Measurements from ENCODE around the gene GRWD1.

The GRWD1 gene

GRCh38 chr19:48493718-48494401 lies 48.1 kb downstream of the GRWD1 start:
- Histone ChIP-seq H3K9me3 (ENCODE audit: control insufficient read depth, low read length) (no peaks in the 10 kb centered on the region), H3K4me3 (ENCODE audit: low read length) (peak overlapping the region; percentile 77), H3K36me3 (ENCODE audit: control insufficient read depth, insufficient read depth, low read length, severe bottlenecking) (no peaks in the 10 kb centered on the region), H3K27me3 (replicated peaks; ENCODE audit: control insufficient read depth, insufficient read depth, low read length) (peaks cover 5% of the 10 kb centered on the region), H3K9ac (ENCODE audit: low read length) (peak overlapping the region; percentile 78), H3K4me1 (ENCODE audit: control insufficient read depth, insufficient read depth, low read length) (peaks cover 3% of the 10 kb centered on the region)
- DNase-seq (ENCODE audit: low read depth), result no peak

- DNase-seq (ENCODE audit: low read depth), result no peak
- Histone ChIP-seq H3K4me1 (ENCODE audit: control insufficient read depth, insufficient read depth, low read length) (peaks cover 3% of the 10 kb centered on the region), H3K9me3 (ENCODE audit: control insufficient read depth, low read length) (no peaks in the 10 kb centered on the region), H3K4me3 (ENCODE audit: low read length) (no peak overlapping the region), H3K9ac (ENCODE audit: low read length) (no peak overlapping the region), H3K27me3 (replicated peaks; ENCODE audit: control insufficient read depth, insufficient read depth, low read length) (peaks cover 12% of the 10 kb centered on the region), H3K36me3 (ENCODE audit: control insufficient read depth, insufficient read depth, low read length, severe bottlenecking) (no peaks in the 10 kb centered on the region)
Measured at GRCh38 chr19:48495396-48495795, 49.6 kb downstream of the GRWD1 start.

GRCh38 chr19:48496959-48497727 lies 51.4 kb downstream of the GRWD1 start:
- no peaks in the 10 kb centered on the region for H3K9me3 ChIP-seq (ENCODE audit: control insufficient read depth, low read length)

GRCh38 chr19:48497728-48498594 lies 52.2 kb downstream of the GRWD1 start:
- H3K4me1 ChIP-seq (ENCODE audit: control insufficient read depth, insufficient read depth, low read length), result peaks cover 3% of the 10 kb centered on the region
- H3K27me3 ChIP-seq (replicated peaks; ENCODE audit: control insufficient read depth, insufficient read depth, low read length), result peaks cover 29% of the 10 kb centered on the region
- no peak for DNase-seq (ENCODE audit: low read depth)
- H3K4me3 ChIP-seq (ENCODE audit: low read length), result no peak overlapping the region
- no peak overlapping the region for H3K9ac ChIP-seq (ENCODE audit: low read length)
- H3K9me3 ChIP-seq (ENCODE audit: control insufficient read depth, low read length), result no peaks in the 10 kb centered on the region
- H3K36me3 ChIP-seq (ENCODE audit: control insufficient read depth, insufficient read depth, low read length, severe bottlenecking), result no peaks in the 10 kb centered on the region

More at GRCh38 chr19:48496959-48497727, 51.4 kb downstream of the GRWD1 start:
- DNase-seq (ENCODE audit: low read depth), result no peak
- H3K27me3 ChIP-seq (replicated peaks; ENCODE audit: control insufficient read depth, insufficient read depth, low read length), result peaks cover 25% of the 10 kb centered on the region
- no peaks in the 10 kb centered on the region for H3K36me3 ChIP-seq (ENCODE audit: control insufficient read depth, insufficient read depth, low read length, severe bottlenecking)
- no peak overlapping the region for H3K4me3 ChIP-seq (ENCODE audit: low read length)
- H3K4me1 ChIP-seq (ENCODE audit: control insufficient read depth, insufficient read depth, low read length), result peaks cover 3% of the 10 kb centered on the region
- H3K9ac ChIP-seq (ENCODE audit: low read length), result no peak overlapping the region

- H3K27me3 ChIP-seq (replicated peaks; ENCODE audit: control insufficient read depth, insufficient read depth, low read length), result peaks cover 29% of the 10 kb centered on the region
- no peak overlapping the region for H3K9ac ChIP-seq (ENCODE audit: low read length)
- H3K4me1 ChIP-seq (ENCODE audit: control insufficient read depth, insufficient read depth, low read length), result peaks cover 3% of the 10 kb centered on the region
- no peaks in the 10 kb centered on the region for H3K36me3 ChIP-seq (ENCODE audit: control insufficient read depth, insufficient read depth, low read length, severe bottlenecking)
- DNase-seq (ENCODE audit: low read depth), result no peak
- H3K9me3 ChIP-seq (ENCODE audit: control insufficient read depth, low read length), result no peaks in the 10 kb centered on the region
- H3K4me3 ChIP-seq (ENCODE audit: low read length), result no peak overlapping the region
Measured at GRCh38 chr19:48498595-48499311, 53.0 kb downstream of the GRWD1 start.

GRCh38 chr19:48499316-48500090 lies 53.7 kb downstream of the GRWD1 start:
- Histone ChIP-seq H3K36me3 (ENCODE audit: control insufficient read depth, insufficient read depth, low read length, severe bottlenecking) (no peaks in the 10 kb centered on the region), H3K9ac (ENCODE audit: low read length) (no peak overlapping the region), H3K9me3 (ENCODE audit: control insufficient read depth, low read length) (no peaks in the 10 kb centered on the region), H3K4me1 (ENCODE audit: control insufficient read depth, insufficient read depth, low read length) (no peaks in the 10 kb centered on the region), H3K4me3 (ENCODE audit: low read length) (no peak overlapping the region), H3K27me3 (replicated peaks; ENCODE audit: control insufficient read depth, insufficient read depth, low read length) (peaks cover 29% of the 10 kb centered on the region)
- no peak for DNase-seq (ENCODE audit: low read depth)

GRCh38 chr19:48500830-48501493 lies 55.2 kb downstream of the GRWD1 start:
- no peak overlapping the region for H3K9ac ChIP-seq (ENCODE audit: low read length)
- no peak for DNase-seq (ENCODE audit: low read depth)
- no peaks in the 10 kb centered on the region for H3K9me3 ChIP-seq (ENCODE audit: control insufficient read depth, low read length)
- H3K4me1 ChIP-seq (ENCODE audit: control insufficient read depth, insufficient read depth, low read length), result no peaks in the 10 kb centered on the region
- no peak overlapping the region for H3K4me3 ChIP-seq (ENCODE audit: low read length)
- no peaks in the 10 kb centered on the region for H3K36me3 ChIP-seq (ENCODE audit: control insufficient read depth, insufficient read depth, low read length, severe bottlenecking)
- peaks cover 29% of the 10 kb centered on the region for H3K27me3 ChIP-seq (replicated peaks; ENCODE audit: control insufficient read depth, insufficient read depth, low read length)

GRCh38 chr19:48501494-48502349 lies 55.9 kb downstream of the GRWD1 start:
- Histone ChIP-seq H3K9ac (ENCODE audit: low read length) (no peak overlapping the region), H3K4me3 (ENCODE audit: low read length) (no peak overlapping the region), H3K27me3 (replicated peaks; ENCODE audit: control insufficient read depth, insufficient read depth, low read length) (peaks cover 29% of the 10 kb centered on the region), H3K36me3 (ENCODE audit: control insufficient read depth, insufficient read depth, low read length, severe bottlenecking) (no peaks in the 10 kb centered on the region), H3K9me3 (ENCODE audit: control insufficient read depth, low read length) (no peaks in the 10 kb centered on the region), H3K4me1 (ENCODE audit: control insufficient read depth, insufficient read depth, low read length) (no peaks in the 10 kb centered on the region)
- DNase-seq (ENCODE audit: low read depth), result peak; percentile 50

GRCh38 chr19:48502350-48503018 lies 56.7 kb downstream of the GRWD1 start:
- Histone ChIP-seq H3K4me1 (ENCODE audit: control insufficient read depth, insufficient read depth, low read length) (no peaks in the 10 kb centered on the region), H3K27me3 (replicated peaks; ENCODE audit: control insufficient read depth, insufficient read depth, low read length) (peaks cover 24% of the 10 kb centered on the region), H3K36me3 (ENCODE audit: control insufficient read depth, insufficient read depth, low read length, severe bottlenecking) (no peaks in the 10 kb centered on the region), H3K9me3 (ENCODE audit: control insufficient read depth, low read length) (no peaks in the 10 kb centered on the region), H3K4me3 (ENCODE audit: low read length) (no peak overlapping the region), H3K9ac (ENCODE audit: low read length) (no peak overlapping the region)
- no peak for DNase-seq (ENCODE audit: low read depth)
